ENCODE measurements around the gene CLEC3A. TPM values are rescaled to one million over a fixed set of nuclear protein-coding genes. Genes with fewer than 3 reads are reported as not detected.
"Not testable (repeated sequence)": the region's sequence is repeated elsewhere in the genome, so short reads cannot be mapped to it uniquely, and the experiment has no call there.

CLEC3A gene
- total RNA-seq, 1 experiment from 2014 or later, result 64.6 TPM

DNA sequence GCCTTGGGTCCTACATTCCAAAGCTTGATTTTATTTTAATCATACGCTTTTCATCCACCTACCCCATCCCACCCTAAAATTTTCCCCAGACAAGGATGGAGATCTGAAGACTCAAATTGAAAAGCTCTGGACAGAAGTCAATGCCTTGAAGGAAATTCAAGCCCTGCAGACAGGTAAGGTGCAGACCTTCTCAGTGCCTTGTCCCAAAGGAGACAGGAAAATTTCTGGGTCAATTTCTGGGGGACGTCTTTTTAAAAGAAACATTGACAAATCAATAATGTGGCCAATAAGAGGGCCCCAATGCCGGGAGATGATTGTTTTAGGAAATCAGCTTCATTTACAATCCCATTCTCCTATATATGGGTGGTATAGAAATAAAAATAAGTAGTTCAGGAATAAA lies 5.7 kb downstream of the CLEC3A start:
- no peak for DNase-seq (ENCODE audit: low spot score)

- peak; percentile 52 for DNase-seq (ENCODE audit: low spot score)
Observed at GRCh38 chr16:78034530-78034929, 12.2 kb downstream of the CLEC3A start.

DNA sequence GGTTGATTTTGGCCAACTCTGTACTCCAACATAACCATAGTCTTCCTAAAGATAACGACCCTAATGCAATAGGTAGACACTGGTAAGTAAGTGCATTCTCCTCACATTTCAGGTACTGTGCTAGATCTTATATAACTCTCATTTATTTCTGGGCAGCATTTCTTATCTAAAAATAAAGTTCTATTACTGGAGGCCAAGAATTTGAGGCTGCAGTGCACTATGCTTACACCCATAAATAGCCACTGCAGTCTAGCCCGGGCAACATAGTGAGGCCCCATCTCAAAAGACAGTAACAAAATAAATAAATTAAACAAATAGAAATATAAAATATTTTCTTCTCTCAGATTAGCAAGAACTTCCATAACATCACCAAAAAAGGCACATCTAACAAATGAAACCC lies 12.7 kb downstream of the CLEC3A start:
- no peak for DNase-seq (ENCODE audit: low spot score)

DNA sequence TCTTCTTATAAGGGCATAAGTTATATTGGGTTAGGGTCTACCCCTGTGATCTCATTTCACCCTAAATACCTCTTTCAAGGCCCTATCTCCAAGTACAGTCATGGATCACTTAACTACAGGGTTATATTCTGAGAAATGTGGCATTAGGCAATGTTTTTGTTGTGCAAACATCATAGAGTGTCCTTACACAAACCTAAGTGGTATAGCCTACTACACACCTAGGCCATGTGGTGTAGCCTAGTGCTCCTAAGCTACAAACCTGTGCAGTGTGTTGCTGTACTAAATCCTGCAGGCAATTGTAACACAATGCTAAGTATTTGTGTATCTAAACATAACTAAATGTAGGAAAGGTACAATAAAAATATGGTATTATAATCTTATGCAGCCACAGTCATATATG lies 18.0 kb downstream of the CLEC3A start:
- no peak for DNase-seq (ENCODE audit: low spot score)

- DNase-seq (ENCODE audit: low spot score), result no peak
Observed at GRCh38 chr16:78045865-78046581, 23.7 kb downstream of the CLEC3A start.

GRCh38 chr16:78048319-78048718 lies 26.0 kb downstream of the CLEC3A start:
- no peak for DNase-seq (ENCODE audit: low spot score)

DNA sequence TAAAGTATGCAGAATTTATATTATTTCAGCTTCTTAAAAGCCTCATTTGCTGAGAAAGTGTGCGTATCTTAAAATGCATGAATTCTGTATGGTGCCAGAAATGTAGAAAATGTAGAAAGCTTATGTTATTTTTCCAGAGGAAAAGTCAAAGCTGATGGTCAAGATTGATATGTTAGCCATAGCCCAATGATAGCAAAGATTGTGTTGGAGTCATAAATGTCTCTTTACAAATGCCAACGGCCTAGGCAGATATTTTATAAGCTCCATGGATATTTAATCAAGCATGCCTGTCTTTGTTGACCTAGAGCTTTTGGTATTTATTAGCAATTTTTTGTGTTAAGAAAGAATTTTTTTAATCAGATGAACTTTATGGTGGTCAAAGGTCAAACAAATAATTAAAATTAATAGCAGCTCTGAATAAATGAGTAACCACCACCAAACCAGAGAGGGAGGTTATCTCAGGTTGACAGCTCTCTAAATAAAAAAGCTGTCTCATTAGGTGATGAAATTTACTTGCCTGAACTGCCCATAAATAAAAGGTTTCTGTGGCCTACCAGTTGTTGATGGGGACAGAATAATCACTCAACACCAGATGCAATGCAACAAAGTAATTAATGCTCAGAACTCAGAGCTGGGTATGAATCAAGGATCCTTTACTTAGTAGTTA lies 28.5 kb downstream of the CLEC3A start:
- peak; percentile 79 for DNase-seq (ENCODE audit: low spot score)

DNA sequence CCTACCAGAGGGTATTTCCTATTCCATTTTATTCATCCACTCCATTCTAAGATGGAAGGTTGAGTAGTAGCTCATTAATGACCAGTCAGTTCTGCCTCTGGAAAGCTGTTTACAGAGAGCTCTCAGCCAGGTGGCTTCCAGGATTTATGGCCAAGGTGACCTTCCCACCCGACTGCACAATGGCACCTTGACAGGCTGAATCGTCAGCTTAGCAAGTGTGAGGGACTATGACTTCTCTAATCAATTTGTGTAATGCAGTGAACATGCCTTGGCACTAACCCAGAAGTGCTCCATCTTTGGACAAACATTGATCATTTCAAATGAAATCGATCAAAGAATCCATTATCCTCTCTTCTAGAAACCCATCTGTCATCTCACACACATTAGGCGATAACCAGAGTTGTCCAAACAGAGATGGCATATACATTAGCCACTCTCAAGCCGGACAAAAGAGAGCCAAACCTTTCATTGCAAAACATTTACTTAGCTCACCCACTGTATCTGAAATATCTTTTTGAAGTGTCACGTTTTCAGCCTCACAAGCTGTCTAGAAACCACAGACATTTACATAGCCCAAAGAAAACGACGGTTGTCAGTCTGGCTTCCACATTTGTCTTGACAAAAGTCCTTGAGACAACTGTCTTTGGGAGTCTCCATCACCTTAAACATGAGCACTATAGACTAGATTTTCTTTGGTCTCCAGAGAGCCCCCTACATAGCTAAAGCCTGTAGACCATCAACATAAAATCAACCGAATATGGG lies 35.6 kb downstream of the CLEC3A start:
- DNase-seq (ENCODE audit: low spot score), result no peak

GRCh38 chr16:78059806-78060205 lies 37.5 kb downstream of the CLEC3A start:
- DNase-seq (ENCODE audit: low spot score), result not testable (repeated sequence)

- DNase-seq (ENCODE audit: low spot score), result no peak
Observed at GRCh38 chr16:78060295-78060694, 37.9 kb downstream of the CLEC3A start.

- no peak for DNase-seq (ENCODE audit: low spot score)
Observed at GRCh38 chr16:78060809-78061208, 38.5 kb downstream of the CLEC3A start.

- DNase-seq (ENCODE audit: low spot score), result no peak
Observed at GRCh38 chr16:78065319-78065718, 43.0 kb downstream of the CLEC3A start.

GRCh38 chr16:78069913-78070312 lies 47.6 kb downstream of the CLEC3A start:
- no peak for DNase-seq (ENCODE audit: low spot score)

DNA sequence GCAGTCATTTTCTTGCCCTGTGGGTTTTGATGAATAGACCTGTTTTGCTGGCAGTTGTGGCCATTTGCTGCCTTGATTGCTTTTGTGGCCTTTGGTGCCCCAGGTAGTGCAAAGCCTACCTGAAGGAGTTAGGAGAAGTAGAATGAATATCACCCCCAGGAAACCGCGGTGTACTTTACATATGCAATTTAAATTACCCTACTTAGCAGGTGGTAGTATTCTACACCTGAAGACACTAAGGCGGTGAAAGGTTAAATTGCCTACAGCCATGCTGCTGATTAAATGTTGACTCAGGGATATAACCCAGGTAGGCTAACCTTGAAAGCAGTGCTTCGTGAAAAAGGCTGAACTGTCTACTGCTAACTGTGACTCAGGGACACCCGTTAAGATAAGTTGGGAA lies 49.9 kb downstream of the CLEC3A start:
- DNase-seq (ENCODE audit: low spot score), result no peak

DNA sequence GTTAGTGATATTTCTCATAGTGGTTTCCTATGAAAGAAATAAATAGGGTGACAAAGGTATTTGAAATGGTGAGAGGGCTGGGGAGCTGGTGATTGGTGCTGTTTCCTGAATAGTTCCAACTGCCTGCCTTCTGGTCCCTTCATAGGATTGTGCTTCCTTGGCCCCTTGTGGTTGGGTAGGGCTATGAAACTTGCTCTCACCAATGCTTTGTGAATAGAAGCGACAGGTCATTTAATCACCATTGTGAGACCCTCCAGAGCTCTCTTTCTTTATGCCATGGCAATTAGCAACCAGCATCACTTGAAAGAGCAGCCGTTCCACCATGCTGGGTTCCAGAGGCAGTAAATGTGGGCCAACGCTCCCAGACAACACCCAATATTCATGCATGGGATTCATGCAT lies 53.5 kb downstream of the CLEC3A start:
- no peak for DNase-seq (ENCODE audit: low spot score)

DNA sequence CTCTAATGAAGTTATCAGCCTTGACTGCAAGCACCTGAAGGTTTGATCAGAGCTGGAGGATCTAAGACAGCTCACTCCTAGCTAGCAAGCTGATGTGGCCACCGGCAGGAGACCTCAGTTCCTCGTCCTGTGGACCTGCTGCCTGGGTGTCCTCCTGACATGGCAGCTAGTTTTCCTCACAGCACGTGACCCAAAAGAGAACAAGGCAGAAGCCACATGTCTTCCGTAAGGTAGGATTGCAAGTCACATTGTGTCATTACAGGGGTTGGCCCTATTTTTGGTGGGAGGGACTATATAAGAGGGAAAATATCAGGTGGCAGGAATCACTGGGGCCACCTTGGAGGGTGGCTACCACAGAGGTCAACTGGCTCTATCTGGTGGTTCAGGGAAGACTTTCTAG lies 59.0 kb downstream of the CLEC3A start:
- no peak for DNase-seq (ENCODE audit: low spot score)

Other genes starting within 250 kb of the CLEC3A start
- 0.05 TPM in 1 of 2 replicates, not detected in the other for gene VAT1L, start 234.0 kb upstream of the CLEC3A start, total RNA-seq (2014; rRNA removed; shearing (Covaris generic))
- gene WWOX, start 77.1 kb downstream of the CLEC3A start, total RNA-seq (2014; rRNA removed; shearing (Covaris generic)), result 20.4 and 27.3 TPM in 2 replicates